IPS-NIHi11 (cell line): Measurements from ENCODE around the gene PUDP.
A peak's percentile ranks its signal among the peaks of the same experiment; 100 is the strongest.
"Not testable (repeated sequence)": the region's sequence is repeated elsewhere in the genome, so short reads cannot be mapped to it uniquely, and the experiment has no call there.

ENCODE experiments used
- DNase-seq: peaks from one replicate; pipeline ENCODE4 v3.0.0; 2012; ENCODE audit warnings: mixed read lengths, low spot score

Gene PUDP

GRCh38 chrX:7072856-7073255 lies 75.1 kb downstream of the PUDP start:
- DNase-seq: no peak

GRCh38 chrX:7071390-7071789 lies 76.6 kb downstream of the PUDP start:
- no peak for DNase-seq

- DNase-seq: no peak
These were observed 78.4 kb downstream of the PUDP start for GRCh38 chrX:7069556-7069955.

GRCh38 chrX:7068939-7069367 lies 79.0 kb downstream of the PUDP start:
- DNase-seq: peak; percentile 18

- DNase-seq: no peak
These were observed 80.7 kb downstream of the PUDP start for GRCh38 chrX:7067256-7067655.

- DNase-seq: no peak
These were observed 82.5 kb downstream of the PUDP start for GRCh38 chrX:7065473-7065872.

- DNase-seq: no peak
These were observed 85.0 kb downstream of the PUDP start for GRCh38 chrX:7062903-7063302.

GRCh38 chrX:7062276-7062675 lies 85.7 kb downstream of the PUDP start:
- no peak for DNase-seq

GRCh38 chrX:7061429-7061828 lies 86.5 kb downstream of the PUDP start:
- DNase-seq: no peak

- DNase-seq: no peak
These were observed 87.5 kb downstream of the PUDP start for GRCh38 chrX:7060444-7060843.

- DNase-seq: no peak
These were observed 88.1 kb downstream of the PUDP start for GRCh38 chrX:7059859-7060258.

- DNase-seq: no peak
These were observed 88.6 kb downstream of the PUDP start for GRCh38 chrX:7059214-7059838.

GRCh38 chrX:7055386-7056137 lies 92.4 kb downstream of the PUDP start:
- DNase-seq: no peak

GRCh38 chrX:7054219-7055216 lies 93.4 kb downstream of the PUDP start:
- DNase-seq: no peak

GRCh38 chrX:7052541-7052940 lies 95.4 kb downstream of the PUDP start:
- no peak for DNase-seq

- peak; percentile 7 for DNase-seq
These were observed 97.7 kb downstream of the PUDP start for GRCh38 chrX:7050271-7050670.

GRCh38 chrX:7047951-7048350 lies 100.0 kb downstream of the PUDP start:
- no peak for DNase-seq

GRCh38 chrX:7045238-7045955 lies 102.6 kb downstream of the PUDP start:
- no peak for DNase-seq

- not testable (repeated sequence) for DNase-seq
These were observed 104.0 kb downstream of the PUDP start for GRCh38 chrX:7043796-7044433.

- no peak for DNase-seq
These were observed 119.7 kb downstream of the PUDP start for GRCh38 chrX:7028246-7028645.

GRCh38 chrX:7027071-7027470 lies 120.9 kb downstream of the PUDP start:
- DNase-seq: no peak
